HepG2 (cell line): ENCODE data around the gene VPS18. TPM values are rescaled to one million over a fixed set of nuclear protein-coding genes. Genes with fewer than 3 reads are reported as not detected.
A peak's percentile ranks its signal among the peaks of the same experiment; 100 is the strongest.

Experiments
- BCL6 ChIP-seq: IDR thresholded peaks from 2 replicates; pipeline ENCODE4 v1.6.1; 2016; ENCODE audit warnings: missing genetic modification reagents, missing compliant biosample characterization
- DNMT1 ChIP-seq: sonication (generic); formaldehyde crosslinking; IDR thresholded peaks from 2 replicates; pipeline ENCODE4 v1.5.1; 2020; ENCODE audit warnings: mild to moderate bottlenecking, missing genetic modification reagents
- HMG20B ChIP-seq: conservative IDR thresholded peaks from 2 replicates; pipeline ENCODE4 v1.6.1; 2016; ENCODE audit warnings: missing genetic modification reagents, missing compliant biosample characterization
- HOXA3 ChIP-seq: sonication (generic); formaldehyde crosslinking; IDR thresholded peaks from 2 replicates; pipeline ENCODE4 v1.5.0; 2020; ENCODE audit warnings: missing genetic modification reagents
- KDM2A ChIP-seq: sonication (generic); formaldehyde crosslinking; IDR thresholded peaks from 2 replicates; pipeline ENCODE4 v1.4.0; 2020; ENCODE audit warnings: low read depth, missing genetic modification reagents, borderline replicate concordance
- MAFK ChIP-seq, 2 experiments: IDR thresholded peaks in 1 of 2; conservative IDR thresholded peaks in 1 of 2; 2 replicates each; pipeline ENCODE4 v1.6.1; 2011; ENCODE audit warnings: improper control_type of control experiment in 2 of 2, low read length in 2 of 2
- SALL1 ChIP-seq: sonication (generic); formaldehyde crosslinking; IDR thresholded peaks from 2 replicates; pipeline ENCODE4 v1.8.0; 2022; ENCODE audit warnings: mild to moderate bottlenecking, missing genetic modification reagents
- polyA plus RNA-seq, 8 experiments: library from polyadenylated mRNA; depleted of rRNA in 3 of 8; stranded (reverse) in 7 of 8; unstranded in 1 of 8; fragments of >200 nt; fragmentation: Illumina TruSeq in 4 of 8; extraction: Trizol in 4 of 8; gene quantifications; 2 replicates each; pipeline versions ENCODE4 v1.2.1 to v1.2.3, GENCODE V29; 2011 to 2016; ENCODE audit warnings: low read depth in 4 of 8, missing spikeins in 1 of 8, mixed read lengths in 1 of 8; ENCODE audit not compliant: insufficient read depth in 1 of 8
- total RNA-seq, 5 experiments: library from RNA; depleted of rRNA; stranded (reverse); fragments of >200 nt; fragmentation: Illumina TruSeq; extraction: Trizol; gene quantifications; 2 replicates each; pipeline ENCODE4 v1.2.3, GENCODE V29; 2016; ENCODE audit warnings: low read depth in 1 of 5
- TF ChIP-seq, protein P1 (sequence below): IDR thresholded peaks from 2 replicates; pipeline ENCODE4 v1.6.1; 2016
- TF ChIP-seq, protein P2 (sequence below): IDR thresholded peaks from 2 replicates; pipeline ENCODE4 v1.6.1; 2016; ENCODE audit warnings: mild to moderate bottlenecking
- TF ChIP-seq, protein P3 (sequence below): sonication (generic); formaldehyde crosslinking; IDR thresholded peaks from 2 replicates; pipeline ENCODE4 v1.5.0; 2020; ENCODE audit warnings: mild to moderate bottlenecking, missing genetic modification reagents, borderline replicate concordance
- TF ChIP-seq, protein P4 (sequence below): sonication (generic); formaldehyde crosslinking; IDR thresholded peaks from 2 replicates; pipeline ENCODE4 v1.8.1; 2023; ENCODE audit warnings: mild to moderate bottlenecking, missing genetic modification reagents
- TF ChIP-seq, protein P5 (sequence below): sonication (generic); formaldehyde crosslinking; IDR thresholded peaks from 2 replicates; pipeline ENCODE4 v1.9.0; 2021; ENCODE audit warnings: missing genetic modification reagents, borderline replicate concordance
- TF ChIP-seq, protein P6 (sequence below): sonication (generic); formaldehyde crosslinking; IDR thresholded peaks from 2 replicates; pipeline ENCODE4 v1.4.0; 2020; ENCODE audit warnings: missing genetic modification reagents
- TF ChIP-seq, protein P7 (sequence below), 2 experiments: sonication (generic) in 1 of 2; formaldehyde crosslinking in 1 of 2; IDR thresholded peaks; 2 replicates each; pipeline versions ENCODE4 v1.4.0 to v1.6.1; 2018 to 2020; ENCODE audit warnings: missing genetic modification reagents in 2 of 2, borderline replicate concordance in 1 of 2, low read depth in 1 of 2, mild to moderate bottlenecking in 1 of 2, missing biosample characterization in 1 of 2

VPS18 gene
- total and polyA plus RNA-seq, 2 of the 13 experiments (the other 11 are each of a cell fraction or from before 2014, with no cell fraction given), result 5.8 to 17.0 TPM

DNA sequence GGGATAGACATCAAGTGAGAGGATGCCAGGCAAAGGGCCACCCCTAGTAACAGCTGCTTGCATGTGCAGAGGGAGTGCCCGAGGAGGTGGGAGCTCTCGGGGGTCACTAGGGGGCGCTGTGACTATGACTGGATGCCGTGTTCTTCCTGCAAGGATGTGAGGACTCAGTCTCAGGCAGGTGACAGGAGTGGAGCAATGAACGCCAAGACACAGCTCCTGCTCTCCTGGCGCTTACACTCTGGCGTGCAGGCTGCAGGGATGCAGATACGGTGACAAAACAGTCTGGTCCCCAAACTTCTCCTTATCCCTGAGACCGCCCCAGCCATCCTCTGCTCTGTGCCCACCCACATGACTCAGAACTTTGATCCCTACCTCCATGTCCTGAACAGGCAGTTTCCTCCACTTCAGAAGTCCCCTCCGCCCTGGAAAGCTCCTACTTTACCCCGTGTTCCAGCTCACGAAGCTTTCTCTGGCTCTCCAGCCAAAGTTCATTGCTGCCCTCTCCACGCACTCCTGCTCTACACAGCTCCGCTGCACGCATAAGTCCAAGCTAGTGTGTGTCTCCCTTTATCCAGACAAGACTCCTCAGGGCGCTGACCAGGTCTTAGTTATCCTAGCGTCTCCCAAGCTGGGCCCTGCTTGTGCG lies 34.9 kb upstream of the VPS18 start (continued):
- TF ChIP-seq, protein P1, sequence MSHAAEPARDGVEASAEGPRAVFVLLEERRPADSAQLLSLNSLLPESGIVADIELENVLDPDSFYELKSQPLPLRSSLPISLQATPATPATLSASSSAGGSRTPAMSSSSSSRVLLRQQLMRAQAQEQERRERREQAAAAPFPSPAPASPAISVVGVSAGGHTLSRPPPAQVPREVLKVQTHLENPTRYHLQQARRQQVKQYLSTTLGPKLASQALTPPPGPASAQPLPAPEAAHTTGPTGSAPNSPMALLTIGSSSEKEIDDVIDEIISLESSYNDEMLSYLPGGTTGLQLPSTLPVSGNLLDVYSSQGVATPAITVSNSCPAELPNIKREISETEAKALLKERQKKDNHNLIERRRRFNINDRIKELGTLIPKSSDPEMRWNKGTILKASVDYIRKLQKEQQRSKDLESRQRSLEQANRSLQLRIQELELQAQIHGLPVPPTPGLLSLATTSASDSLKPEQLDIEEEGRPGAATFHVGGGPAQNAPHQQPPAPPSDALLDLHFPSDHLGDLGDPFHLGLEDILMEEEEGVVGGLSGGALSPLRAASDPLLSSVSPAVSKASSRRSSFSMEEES (CRISPR knock-in tag), result peak; percentile 15; the same call in 1 of the 2 replicates
- TF ChIP-seq, protein P2, sequence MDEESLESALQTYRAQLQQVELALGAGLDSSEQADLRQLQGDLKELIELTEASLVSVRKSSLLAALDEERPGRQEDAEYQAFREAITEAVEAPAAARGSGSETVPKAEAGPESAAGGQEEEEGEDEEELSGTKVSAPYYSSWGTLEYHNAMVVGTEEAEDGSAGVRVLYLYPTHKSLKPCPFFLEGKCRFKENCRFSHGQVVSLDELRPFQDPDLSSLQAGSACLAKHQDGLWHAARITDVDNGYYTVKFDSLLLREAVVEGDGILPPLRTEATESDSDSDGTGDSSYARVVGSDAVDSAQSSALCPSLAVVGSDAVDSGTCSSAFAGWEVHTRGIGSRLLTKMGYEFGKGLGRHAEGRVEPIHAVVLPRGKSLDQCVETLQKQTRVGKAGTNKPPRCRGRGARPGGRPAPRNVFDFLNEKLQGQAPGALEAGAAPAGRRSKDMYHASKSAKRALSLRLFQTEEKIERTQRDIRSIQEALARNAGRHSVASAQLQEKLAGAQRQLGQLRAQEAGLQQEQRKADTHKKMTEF (CRISPR knock-in tag), result peak; percentile 54; the same call in 1 of the 2 replicates
- TF ChIP-seq, protein P3, sequence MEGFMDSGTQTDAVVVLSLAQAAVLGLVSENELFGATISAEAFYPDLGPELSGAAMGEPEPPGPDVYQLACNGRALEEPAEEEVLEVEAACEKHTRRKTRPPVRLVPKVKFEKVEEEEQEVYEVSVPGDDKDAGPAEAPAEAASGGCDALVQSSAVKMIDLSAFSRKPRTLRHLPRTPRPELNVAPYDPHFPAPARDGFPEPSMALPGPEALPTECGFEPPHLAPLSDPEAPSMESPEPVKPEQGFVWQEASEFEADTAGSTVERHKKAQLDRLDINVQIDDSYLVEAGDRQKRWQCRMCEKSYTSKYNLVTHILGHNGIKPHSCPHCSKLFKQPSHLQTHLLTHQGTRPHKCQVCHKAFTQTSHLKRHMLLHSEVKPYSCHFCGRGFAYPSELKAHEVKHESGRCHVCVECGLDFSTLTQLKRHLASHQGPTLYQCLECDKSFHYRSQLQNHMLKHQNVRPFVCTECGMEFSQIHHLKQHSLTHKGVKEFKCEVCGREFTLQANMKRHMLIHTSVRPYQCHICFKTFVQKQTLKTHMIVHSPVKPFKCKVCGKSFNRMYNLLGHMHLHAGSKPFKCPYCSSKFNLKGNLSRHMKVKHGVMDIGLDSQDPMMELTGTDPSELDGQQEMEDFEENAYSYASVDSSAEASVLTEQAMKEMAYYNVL (CRISPR knock-in tag), result no peak
- TF ChIP-seq SALL1 (CRISPR knock-in tag), result peak; percentile 54; the same call in 1 of the 2 replicates
- TF ChIP-seq, protein P4, sequence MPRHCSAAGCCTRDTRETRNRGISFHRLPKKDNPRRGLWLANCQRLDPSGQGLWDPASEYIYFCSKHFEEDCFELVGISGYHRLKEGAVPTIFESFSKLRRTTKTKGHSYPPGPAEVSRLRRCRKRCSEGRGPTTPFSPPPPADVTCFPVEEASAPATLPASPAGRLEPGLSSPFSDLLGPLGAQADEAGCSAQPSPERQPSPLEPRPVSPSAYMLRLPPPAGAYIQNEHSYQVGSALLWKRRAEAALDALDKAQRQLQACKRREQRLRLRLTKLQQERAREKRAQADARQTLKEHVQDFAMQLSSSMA (CRISPR knock-in tag), result peak; percentile 43; the same call in 1 of the 2 replicates
- TF ChIP-seq, protein P5, sequence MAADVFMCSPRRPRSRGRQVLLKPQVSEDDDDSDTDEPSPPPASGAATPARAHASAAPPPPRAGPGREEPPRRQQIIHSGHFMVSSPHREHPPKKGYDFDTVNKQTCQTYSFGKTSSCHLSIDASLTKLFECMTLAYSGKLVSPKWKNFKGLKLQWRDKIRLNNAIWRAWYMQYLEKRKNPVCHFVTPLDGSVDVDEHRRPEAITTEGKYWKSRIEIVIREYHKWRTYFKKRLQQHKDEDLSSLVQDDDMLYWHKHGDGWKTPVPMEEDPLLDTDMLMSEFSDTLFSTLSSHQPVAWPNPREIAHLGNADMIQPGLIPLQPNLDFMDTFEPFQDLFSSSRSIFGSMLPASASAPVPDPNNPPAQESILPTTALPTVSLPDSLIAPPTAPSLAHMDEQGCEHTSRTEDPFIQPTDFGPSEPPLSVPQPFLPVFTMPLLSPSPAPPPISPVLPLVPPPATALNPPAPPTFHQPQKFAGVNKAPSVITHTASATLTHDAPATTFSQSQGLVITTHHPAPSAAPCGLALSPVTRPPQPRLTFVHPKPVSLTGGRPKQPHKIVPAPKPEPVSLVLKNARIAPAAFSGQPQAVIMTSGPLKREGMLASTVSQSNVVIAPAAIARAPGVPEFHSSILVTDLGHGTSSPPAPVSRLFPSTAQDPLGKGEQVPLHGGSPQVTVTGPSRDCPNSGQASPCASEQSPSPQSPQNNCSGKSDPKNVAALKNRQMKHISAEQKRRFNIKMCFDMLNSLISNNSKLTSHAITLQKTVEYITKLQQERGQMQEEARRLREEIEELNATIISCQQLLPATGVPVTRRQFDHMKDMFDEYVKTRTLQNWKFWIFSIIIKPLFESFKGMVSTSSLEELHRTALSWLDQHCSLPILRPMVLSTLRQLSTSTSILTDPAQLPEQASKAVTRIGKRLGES (CRISPR knock-in tag), result no peak
- TF ChIP-seq, protein P6, sequence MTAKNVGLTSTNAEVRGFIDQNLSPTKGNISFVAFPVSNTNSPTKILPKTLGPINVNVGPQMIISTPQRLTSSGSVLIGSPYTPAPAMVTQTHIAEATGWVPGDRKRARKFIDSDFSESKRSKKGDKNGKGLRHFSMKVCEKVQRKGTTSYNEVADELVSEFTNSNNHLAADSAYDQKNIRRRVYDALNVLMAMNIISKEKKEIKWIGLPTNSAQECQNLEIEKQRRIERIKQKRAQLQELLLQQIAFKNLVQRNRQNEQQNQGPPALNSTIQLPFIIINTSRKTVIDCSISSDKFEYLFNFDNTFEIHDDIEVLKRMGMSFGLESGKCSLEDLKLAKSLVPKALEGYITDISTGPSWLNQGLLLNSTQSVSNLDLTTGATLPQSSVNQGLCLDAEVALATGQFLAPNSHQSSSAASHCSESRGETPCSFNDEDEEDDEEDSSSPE, result no peak
- TF ChIP-seq, protein P7, sequence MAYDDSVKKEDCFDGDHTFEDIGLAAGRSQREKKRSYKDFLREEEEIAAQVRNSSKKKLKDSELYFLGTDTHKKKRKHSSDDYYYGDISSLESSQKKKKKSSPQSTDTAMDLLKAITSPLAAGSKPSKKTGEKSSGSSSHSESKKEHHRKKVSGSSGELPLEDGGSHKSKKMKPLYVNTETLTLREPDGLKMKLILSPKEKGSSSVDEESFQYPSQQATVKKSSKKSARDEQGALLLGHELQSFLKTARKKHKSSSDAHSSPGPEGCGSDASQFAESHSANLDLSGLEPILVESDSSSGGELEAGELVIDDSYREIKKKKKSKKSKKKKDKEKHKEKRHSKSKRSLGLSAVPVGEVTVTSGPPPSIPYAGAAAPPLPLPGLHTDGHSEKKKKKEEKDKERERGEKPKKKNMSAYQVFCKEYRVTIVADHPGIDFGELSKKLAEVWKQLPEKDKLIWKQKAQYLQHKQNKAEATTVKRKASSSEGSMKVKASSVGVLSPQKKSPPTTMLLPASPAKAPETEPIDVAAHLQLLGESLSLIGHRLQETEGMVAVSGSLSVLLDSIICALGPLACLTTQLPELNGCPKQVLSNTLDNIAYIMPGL (CRISPR knock-in tag; IDR thresholded peaks at IDR 0.05; ENCODE audit: borderline replicate concordance in 1 of 2, low read depth in 1 of 2), result peak; percentile 62 to 82; a peak in 3 of 4 replicates
- 0 out of 2 replicates have a peak, but pooled peaks have one; percentile 6 for TF ChIP-seq DNMT1 (CRISPR knock-in tag)
- TF ChIP-seq HOXA3, result peak; percentile 14; the same call in 1 of the 2 replicates
- TF ChIP-seq HMG20B (CRISPR knock-in tag), result 0 out of 2 replicates have a peak, but pooled peaks have one; percentile 47
- TF ChIP-seq BCL6, result peak; percentile 16; the same call in 1 of the 2 replicates
- no peak for TF ChIP-seq MAFK (conservative IDR thresholded peaks at IDR 0.05 in 1 of 2, IDR thresholded peaks at IDR 0.05 in 1 of 2; ENCODE audit: low read length in 2 of 2)
- TF ChIP-seq KDM2A (CRISPR knock-in tag), result 0 out of 2 replicates have a peak, but pooled peaks have one; percentile 23
